IPS DF 4.7 (cell line): ENCODE results near the gene RCVRN.

Experiments used
- DNase-seq: peaks from one replicate; pipeline ENCODE4 v3.0.0-alpha.2; 2013; ENCODE audit warnings: low spot score; ENCODE audit errors: extremely low read depth

RCVRN gene

DNA sequence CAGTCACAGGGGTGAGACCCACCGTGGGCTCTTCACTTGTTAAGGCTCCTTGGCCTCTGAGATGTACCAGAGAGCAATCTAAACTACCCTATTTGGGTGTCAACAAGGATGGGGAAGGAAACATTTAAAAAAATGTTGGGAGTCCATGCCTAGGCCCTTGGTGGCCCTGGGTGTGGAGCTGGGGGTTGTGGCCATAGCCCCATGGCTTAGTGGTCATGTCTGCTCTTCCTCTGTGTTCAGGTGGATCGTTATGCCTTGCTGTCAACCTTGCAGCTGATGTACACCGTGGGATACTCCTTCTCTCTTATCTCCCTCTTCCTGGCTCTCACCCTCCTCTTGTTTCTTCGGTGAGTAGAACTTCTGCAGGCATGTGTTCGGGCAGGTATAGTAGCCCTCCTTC is 50.8 kb downstream of the RCVRN start:
- DNase-seq, result no peak

DNA sequence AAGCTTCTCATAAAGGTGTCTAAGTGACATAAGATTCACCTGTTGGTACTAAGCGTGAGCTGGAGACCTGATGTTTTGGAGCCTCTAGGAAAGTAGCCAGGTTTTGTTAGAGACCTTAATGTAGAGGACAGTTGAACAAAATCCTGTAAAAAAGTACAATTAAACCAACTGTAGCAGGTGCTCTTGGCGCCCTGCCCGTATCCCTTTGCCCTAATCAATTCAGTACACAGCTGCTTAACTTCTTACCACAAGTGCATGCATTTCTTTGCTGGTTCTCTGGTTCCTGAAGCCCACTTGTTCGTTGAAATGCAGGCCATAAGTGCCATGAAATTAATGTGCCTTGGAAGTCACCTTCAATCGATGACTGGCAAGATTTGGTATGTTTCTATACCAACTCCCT is 54.9 kb downstream of the RCVRN start:
- no peak for DNase-seq
